HG03064 (cell line): ENCODE results near the gene LRP1B.
"Not testable (repeated sequence)": the region's sequence is repeated elsewhere in the genome, so short reads cannot be mapped to it uniquely, and the experiment has no call there.

Experiments
- ATAC-seq: cut with Tn5 transposase; IDR thresholded peaks from one replicate; pipeline ENCODE4 v1.9.1; 2021; ENCODE audit warnings: low read depth; ENCODE audit not compliant: unreplicated experiment

Gene LRP1B

DNA sequence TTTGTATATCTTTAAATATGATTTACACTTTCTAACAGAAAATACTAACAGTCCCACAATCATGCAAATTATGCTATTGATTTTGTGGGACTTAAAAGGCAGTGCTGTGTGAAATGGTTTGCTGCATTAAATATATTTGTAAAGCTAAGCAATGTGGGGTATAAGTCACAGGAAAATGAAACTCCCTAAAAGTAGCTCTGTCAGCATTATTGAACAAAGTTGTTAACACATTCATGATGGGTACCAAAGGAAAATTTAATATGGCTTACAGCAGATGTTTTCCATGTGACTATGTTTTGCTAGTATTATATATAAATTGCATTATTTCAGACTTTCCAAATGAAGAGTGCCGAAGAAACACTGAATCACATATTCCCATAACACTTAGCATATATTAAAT, 1450.0 kb downstream of the LRP1B start:
- ATAC-seq = no peak

DNA sequence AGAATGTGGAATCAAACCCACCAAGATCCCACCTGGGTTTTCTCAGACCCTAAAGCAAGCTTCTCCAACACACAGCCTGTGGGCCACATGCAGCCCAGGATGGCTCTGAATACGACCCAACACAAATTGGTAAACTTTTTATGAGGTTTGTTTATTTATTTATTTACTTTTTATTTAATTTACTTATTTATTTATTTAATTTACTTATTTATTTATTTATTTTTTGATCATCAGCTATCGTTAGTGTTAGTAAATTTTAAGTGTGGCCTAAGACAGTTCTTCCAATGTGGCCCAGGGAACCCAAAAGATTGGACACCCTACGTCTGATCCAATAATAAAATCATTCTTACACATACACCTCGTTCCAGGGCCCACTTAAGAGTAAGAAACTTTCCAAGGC, 1451.1 kb downstream of the LRP1B start:
- ATAC-seq = no peak

DNA sequence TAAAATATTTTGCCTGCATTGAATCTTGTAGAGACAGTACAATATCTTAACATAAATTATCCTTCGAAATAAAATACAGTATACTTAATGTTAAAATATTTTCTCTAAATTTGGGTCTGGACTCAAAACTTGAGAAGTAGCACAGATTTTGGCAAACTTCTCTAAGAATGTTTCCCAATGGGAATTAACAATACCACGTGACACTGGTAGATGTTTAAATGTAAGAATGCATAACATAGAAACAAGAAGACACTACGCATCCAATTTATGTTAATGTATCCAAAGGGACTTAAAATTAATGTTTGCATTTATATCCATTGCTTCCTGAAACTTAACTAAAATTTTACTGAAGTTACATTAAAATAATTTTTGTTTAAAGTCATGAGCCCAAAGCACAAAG, 1460.9 kb downstream of the LRP1B start:
- no peak for ATAC-seq

DNA sequence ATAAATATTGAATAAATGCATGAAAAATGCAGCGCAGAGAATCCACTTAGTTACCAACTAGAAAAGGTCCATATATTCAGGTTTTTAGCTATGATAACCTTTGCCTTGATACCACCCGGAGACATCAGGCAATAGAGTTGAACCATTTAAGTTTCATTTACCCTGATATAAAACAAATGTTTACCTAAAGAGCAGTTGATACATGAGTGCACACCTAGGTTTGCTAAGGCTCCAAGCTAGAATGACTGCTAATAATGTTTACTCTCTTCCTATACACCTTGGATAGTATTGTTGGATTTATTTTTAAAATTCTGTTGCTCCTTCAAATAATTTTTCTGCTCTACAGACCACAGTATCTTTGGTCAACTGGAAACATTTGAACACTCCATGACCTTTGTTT, 1463.6 kb downstream of the LRP1B start:
- no peak for ATAC-seq

DNA sequence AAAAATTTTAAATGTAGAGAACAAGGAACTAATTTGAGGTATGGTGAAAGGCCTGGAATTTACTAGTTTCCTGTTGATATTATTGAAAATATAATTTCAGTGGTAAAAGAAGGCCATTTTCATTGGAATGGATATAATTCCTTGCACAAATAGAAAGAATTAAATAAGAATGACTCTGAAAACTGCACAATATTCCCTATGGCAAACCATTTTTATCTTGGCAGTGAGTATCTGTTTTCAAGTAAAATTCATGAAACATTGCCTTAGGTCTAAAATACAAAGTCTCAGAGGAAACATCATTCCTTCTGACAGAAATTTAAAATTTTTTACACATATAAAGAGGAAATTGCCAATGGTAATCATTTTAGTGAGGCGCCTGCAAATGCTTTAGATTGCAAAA, 1468.3 kb downstream of the LRP1B start:
- no peak for ATAC-seq

DNA sequence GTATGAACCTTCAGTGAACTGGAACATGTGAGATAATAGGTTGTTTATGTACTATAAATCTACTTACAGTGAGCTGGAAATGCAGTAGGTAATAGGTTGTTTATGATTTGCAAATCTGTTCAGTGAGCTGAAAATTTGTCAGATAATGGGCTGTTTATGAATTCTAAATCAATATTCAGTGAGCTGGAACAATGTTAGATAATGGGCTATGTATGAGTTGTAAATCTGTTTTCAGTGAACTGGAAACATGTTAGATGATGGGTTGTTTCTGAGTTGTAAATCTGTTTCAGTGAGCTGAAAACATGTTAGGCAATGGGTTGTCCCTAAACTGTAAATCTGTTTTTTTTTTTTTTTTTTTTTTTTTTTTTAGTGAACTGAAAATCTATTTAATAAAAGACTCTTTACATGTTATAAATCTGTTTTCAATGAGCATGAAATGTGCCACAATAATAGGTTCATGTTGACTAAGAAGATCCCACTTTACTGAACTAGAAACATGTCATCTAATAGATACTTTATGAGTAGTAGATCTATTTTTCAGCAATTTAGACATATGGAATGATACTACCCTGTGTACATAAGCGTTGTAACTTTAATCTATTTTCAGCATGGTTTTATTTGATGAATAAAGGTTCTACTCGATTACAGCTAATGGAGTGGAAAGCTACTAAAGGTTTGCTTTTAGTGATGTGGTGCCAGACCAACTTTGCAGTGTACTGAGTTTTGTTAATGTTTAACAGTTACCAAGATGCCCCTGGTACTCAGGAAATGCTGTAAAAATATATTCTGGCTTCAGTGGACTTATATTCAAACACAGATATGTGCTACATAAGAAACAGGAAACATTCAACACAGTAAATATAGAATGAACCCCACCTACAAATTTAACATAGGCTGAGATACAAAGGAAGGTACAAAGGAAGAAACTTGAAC, 1471.8 kb downstream of the LRP1B start:
- ATAC-seq = no peak

DNA sequence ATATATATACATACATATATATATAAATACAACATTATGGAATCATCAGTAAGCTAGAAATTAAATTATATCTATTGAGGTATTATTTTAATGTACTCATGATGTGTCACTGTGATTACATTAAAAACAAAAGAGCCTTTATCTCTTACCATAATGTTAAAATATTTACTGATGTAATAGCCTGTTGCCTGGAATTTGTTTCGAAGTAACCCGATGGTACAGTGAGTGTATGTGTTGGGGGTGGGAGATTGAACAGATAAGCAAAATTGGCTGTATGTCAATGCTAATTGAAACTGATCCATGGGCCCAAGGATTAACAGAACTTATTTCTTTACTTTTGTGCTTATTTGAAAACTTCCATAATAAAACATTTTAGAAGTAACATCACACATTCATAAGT, 1473.2 kb downstream of the LRP1B start:
- no peak for ATAC-seq

DNA sequence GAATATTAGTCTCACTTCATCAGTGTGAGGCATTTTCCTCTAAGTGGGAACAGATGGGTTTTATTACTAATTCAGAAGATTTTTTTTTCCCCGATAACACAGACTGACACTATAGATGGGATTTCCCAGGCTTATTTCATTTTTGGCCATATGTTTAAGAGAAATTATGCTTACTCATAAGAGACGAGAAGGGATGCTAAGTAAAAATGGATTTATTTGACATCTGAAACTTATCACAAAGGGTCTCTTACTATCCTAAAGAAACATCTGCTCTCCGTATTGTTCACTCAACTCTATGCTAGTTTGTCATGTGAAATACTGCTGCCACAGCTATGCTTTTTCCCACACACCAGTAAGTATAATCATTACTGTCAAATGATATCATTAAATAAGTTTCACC, 1476.3 kb downstream of the LRP1B start:
- ATAC-seq = no peak

DNA sequence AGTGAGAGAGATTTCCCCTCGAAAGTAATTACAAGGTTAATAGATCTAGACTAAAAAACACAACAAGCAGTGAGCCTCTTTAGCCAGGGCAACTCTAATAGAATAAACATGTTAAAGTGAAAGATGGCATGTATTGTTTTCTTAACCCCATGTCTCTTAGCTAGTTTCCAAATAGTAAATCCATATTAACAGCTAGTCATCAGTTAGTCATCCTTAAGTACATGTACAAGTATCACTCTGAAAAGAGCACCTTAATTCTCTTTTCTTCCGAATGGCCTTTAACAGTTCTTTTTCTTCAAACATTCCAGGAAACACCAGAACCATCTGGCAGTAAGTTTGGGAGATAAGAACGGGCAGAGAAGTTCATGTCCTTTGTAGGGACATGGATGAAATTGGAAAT, 1480.0 kb downstream of the LRP1B start:
- ATAC-seq = no peak

DNA sequence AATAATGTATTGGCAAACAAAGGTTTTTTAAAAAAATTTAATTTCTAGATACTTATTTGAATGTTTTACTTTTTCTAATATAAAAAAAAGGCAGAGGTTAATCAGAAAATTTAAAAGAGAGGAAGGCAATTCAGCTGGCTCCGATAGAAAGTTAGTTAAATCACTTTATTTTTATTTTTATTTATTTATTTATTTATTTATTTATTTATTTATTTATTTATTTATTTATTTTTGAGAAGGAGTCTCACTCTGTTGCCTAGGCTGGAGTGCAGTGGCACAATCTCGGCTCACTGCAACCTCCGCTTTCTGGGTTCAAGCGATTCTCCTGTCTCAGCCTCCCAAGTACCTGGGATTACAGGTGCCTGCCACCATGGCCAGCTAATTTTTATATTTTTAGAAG, 1480.7 kb downstream of the LRP1B start:
- not testable (repeated sequence) for ATAC-seq

DNA sequence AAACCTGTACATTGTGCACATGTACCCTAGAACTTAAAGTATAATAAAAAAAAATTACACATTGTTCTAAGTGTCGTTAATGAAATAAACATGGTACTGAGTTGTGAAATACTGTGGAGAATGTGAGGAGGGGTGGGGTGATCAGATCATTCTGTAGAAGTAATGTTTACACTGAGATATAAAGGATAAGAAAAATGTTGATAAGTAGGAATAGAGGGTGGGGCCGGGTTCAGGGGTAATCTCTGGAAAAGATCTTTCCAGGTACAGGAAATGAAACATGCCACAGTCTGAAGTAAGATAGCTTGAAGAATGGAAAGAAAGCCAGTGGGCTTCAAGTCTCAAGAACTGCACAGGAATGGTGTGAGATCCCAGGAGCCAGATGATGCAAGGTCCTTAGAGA, 1482.4 kb downstream of the LRP1B start:
- no peak for ATAC-seq

DNA sequence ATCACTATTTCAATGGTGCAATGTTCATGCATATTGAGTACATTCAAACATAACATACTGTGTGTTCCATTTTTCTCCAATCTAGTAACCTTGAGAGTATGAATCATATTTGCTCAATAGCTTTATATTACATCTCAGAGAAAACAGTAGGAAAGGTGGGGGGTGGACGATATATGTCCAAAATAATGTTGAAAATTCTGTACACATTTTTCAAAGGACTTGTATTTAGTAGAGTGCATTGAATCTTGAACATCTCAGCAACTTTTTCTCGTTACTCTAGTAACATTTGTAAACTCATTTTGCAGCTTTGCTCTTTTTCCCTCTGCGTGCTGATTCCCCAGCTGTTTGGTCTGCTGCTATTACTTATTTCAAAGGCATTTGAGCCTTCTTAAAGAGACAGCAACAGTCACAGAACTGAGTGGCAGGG, 1487.0 kb downstream of the LRP1B start:
- ATAC-seq = no peak

DNA sequence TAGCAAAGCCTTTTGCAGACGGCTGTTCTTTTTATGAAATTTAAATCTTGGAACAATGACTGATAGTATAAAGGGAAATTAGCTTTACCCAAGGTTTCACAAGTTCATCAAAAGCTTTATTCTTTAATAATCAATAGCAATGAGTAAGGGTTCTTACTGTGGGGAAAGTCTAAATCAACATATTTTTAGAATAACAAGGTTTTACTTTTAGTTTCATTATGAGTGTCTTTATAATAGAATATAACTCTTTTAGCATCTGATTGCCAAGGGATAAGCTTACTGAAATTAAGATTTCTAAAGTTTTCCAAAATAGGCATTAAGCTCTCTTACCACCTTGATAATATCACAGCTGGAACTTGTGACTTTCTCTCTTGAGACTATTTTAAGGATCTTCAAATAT, 1489.7 kb downstream of the LRP1B start:
- ATAC-seq = no peak

DNA sequence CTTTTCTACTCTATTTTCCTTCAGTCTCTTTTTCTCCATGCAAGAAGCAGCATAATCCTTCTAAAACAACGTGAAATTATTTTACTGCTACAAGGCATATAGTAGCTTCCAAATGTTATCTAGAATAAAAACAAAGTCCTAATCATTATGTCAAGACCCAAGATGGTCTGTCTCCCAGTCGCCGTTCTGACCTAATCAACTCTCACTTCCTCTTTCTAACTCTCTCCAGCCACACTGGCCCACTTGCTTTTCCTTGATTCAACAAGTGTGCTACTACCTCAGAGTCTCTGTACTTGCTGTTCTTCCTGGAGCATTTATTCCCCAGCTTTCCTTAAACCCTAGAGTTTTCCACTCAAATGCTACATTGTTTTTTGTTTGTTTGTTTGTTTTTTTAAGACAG, 1491.2 kb downstream of the LRP1B start:
- ATAC-seq = no peak

DNA sequence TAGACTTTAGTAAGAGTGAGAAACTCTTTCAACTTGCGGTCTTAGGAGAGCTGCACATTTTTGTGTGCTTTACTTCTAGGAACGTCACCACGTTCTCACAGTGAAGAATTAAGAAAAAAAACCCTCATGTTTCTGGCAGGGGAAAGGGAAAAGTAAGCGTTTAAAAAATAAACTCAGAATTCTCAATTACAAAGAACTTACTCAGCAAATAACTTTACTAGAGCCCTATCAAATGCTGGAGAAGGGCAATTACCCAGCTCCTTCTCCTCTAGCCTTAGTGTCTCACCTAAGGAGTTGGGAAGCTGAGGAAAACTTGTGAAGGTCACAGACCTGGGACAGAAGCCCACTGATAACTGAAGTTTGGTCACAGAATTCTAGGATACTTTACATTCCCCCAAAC, 1500.3 kb downstream of the LRP1B start:
- no peak for ATAC-seq

DNA sequence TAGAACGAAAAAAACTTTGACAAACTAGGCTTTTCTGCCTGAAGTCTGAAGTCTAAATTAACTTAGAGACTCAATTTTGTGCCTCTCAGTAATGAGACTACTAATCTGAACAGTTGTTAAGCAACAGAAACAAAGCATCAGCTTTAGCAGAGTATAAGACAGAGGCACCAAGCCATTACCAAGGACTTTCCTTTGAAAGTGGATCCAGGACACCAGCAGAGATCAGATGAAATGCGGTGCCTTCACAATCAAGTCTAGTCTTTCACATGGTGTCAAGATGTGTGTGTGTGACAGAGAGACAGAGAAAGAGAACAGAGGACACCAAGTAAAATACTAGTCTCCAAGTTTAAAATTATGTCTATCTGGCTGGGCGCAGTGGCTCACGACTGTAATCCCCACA, 1502.9 kb downstream of the LRP1B start:
- ATAC-seq = no peak

DNA sequence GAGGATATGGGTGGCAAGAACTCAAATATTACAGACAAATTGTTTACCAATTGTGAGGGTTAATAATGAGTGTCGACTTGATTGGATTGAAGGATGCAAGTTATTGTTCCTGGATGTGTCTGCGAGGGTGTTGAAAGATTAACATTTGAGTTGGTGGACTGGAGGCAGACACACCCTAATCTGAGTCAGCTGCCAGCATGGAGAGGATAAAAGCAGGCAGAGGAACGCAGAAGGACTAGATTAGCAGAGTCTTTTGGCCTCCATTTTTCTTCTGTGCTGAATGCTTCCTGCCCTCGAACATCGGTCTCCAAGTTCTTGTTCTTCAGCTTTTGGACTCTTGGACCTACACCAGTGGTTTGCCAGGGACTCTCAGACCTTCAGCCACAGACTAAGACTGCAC, 1503.7 kb downstream of the LRP1B start:
- no peak for ATAC-seq

DNA sequence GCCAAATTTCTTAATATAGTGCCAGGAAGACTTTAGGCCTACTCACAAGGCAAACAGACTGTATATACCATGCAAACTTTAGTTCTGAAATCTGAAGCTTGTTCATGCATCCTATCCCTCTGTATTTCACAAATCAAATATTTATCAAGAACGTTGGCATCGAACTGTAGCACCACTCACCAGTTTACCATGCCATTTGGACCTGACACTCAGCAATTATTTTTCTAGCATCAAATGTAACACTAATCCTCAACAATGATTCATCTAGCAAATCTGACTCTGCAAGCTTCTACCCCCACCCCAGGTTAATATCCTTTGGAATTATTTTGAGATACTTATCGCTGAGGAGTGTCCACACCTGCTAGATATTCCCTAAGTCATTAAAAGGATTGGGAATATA, 1506.6 kb downstream of the LRP1B start:
- no peak for ATAC-seq

DNA sequence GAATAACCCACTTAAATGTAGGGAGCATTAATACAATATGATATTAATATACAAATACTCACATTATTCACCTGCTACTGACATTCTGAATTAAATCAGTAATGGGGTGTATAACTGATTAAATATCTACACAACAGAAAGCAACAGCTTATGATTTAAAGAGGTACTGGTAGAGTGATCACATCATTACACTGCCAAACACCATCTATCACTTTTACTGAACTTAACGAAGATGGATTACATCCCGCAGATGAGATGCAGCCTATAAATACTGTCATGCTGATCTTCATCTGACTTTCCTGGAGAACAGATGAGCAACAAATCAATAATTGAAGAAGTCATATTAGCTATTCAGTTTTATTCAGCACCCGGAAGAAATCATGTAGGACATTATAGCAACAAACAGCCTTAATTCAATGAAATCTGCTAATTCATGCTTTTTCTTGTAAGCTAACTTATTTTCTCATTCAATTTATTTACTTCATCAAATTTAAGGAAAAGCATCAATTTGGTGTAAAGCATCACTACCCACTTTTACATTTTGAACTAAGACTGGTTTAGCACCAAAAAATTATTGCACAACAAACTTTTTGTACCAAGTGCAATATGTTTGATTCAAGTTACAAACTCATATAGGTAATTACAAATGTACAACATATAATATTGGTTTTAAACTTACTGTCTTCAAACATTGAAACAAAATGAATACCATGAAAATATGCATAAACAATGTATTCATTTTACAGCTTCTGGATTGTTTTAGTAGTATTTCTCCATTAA, 1509.0 kb downstream of the LRP1B start:
- ATAC-seq = no peak

DNA sequence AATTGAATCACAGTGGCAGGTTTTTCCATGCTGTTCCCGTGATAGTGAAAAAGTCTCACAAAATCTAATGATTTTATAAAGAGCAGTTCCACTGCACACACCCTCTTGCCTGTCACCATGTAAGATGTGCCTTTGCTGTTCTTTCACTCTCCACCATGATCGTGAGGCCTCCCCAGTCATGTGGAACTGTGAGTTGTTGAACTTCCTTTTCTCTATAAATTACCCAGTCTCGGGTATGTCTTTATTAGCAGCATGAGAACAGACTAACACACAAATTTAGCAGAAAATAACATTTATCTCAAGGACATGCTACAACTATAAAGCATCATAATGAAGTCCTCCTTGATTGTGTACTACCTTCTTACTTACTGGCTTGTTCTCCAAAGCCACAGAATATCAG, 1526.0 kb downstream of the LRP1B start:
- ATAC-seq = no peak

DNA sequence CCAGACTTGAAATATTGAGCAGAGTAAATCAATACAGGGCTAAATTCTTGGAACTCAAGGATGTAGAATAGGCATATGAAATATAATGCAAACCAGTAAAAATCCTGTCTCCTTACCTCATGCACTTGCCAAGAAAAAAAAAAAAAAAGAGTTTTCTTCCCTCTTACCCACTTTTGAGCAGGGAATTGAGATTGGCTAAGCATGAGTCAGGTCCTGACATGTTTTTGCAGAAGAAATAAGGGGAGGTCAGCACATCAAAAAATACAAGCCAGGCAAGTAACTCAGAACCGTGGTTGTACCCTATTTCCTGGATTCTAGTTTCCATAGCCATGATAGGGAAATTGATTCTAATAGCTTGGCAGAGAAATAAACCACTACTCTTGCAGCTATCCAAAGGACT, 1526.7 kb downstream of the LRP1B start:
- no peak for ATAC-seq

DNA sequence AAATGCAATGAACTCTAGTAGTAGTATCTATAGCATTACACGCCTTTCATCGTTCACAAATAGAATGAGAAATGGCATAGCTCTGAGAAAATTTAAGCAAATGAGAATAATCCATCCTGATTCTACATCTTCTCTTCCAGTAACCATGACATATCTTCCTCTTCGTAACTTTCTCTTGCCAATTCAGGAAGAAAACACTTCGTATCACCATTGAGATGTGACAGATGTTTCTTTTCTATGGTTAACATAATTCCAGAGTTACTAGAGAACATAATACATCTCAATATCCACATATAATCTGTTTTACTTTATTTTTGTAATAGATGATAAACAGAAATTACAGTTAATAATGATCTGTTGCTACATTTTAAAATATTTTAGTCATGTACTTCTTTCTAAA, 1527.4 kb downstream of the LRP1B start:
- no peak for ATAC-seq
